HG03439 (cell line): ENCODE measurements around the gene APOA1.
"Not testable (repeated sequence)": the region's sequence is repeated elsewhere in the genome, so short reads cannot be mapped to it uniquely, and the experiment has no call there.

Source experiments
- ATAC-seq: cut with Tn5 transposase; IDR thresholded peaks from one replicate; pipeline ENCODE4 v1.9.1; 2021; ENCODE audit warnings: mild to moderate bottlenecking, moderate library complexity; ENCODE audit not compliant: unreplicated experiment

Gene APOA1

DNA sequence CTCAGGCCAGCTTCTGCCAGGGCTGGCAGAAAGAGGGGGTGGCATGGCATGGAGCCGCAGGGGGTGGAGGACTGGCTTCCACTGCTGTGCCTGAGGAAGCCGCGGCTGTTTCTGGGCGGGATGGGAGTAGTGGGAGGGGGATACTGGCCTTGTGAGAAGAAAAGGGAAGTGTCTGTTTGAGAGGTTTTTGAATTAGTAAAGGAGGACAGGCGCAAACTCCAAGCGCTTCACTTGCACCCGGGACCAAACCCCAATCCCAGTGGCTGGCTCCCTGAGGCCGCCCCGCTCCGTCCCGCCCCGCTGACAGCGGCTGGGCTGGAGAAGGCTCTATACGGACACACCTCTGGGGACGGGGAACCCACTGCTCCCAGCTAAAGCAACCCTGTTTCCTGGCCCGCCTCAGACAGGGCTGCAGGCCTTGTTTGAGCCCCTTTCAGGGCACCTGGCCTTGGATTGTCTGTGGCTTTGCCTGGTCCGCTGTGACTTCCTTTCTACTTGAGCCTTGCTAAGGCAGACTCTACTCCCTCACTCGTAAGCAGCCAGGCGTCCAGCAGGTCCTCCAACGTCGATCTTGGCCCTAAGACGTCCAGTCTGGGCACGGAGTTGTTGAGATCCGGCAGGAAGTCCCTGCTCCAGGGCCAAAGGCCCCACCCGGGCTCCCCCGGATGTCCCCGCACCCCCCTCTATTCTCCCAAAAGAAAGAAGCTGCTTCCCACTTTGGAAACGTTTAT lies 2.2 kb downstream of the APOA1 start:
- ATAC-seq = no peak

DNA sequence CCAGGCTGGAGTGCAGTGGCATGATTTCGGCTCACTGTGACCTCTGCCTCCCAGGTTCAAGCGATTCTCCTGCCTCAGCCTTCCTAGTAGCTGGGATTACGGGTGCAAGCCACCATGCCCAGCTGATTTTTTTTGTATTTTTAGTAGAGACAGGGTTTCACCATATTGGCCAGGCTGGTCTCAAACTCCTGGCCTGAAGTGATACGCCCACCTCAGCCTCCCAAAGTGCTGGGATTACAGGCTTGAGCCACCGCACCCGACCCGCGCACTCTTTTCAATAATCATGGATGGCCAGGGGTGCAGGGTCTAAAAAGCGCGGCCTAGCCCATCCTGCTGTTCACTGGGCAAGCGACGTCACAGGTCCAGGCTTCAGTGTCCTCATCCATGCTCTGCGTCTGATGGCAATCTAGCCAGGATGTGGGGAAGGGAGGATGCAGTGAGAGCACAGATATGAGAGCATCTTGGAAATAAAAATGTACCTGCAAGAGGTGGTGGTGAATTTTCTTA lies 2.8 kb downstream of the APOA1 start:
- not testable (repeated sequence) for ATAC-seq

DNA sequence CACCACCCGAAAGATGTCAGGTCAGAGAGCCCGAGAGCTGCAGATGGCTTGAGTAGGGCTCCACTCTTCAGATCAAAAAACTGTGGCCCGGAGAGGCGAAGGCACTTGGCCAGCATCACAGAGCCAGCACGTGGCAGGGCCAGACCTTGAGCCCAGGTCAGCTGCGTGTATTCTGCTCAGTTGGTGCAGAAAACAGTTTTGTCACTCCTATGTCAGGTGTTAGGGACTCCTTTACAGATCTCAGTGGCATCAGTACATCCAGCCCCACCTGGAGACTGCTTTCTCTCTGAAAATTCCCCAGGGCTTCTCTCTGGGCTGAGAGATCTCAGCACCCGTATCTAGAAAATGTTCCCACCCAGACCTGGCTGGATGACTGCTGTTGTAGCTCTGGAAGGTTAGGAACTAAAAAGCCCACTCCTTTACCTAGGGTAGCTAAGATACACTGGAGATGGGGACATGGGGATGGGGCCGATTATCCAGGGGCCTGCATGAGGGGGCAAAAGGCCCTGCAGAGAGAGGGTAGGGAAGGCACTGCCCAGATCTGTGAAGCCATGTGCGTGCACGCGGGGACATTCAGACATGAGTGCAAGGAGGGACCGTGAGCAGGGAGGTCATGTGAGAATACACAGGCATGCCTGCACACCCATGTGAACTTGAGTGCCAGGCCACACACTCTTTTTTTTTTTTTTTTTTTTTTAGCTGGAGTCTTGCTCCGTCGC lies 3.4 kb downstream of the APOA1 start:
- ATAC-seq = no peak

GRCh38 chr11:116833491-116833815 lies 4.0 kb downstream of the APOA1 start:
- no peak for ATAC-seq

- ATAC-seq = no peak
These were observed 4.8 kb downstream of the APOA1 start for GRCh38 chr11:116832350-116833290.

GRCh38 chr11:116831790-116832349 lies 5.6 kb downstream of the APOA1 start:
- no peak for ATAC-seq

- no peak for ATAC-seq
These were observed 7.1 kb downstream of the APOA1 start for GRCh38 chr11:116830184-116830912.

DNA sequence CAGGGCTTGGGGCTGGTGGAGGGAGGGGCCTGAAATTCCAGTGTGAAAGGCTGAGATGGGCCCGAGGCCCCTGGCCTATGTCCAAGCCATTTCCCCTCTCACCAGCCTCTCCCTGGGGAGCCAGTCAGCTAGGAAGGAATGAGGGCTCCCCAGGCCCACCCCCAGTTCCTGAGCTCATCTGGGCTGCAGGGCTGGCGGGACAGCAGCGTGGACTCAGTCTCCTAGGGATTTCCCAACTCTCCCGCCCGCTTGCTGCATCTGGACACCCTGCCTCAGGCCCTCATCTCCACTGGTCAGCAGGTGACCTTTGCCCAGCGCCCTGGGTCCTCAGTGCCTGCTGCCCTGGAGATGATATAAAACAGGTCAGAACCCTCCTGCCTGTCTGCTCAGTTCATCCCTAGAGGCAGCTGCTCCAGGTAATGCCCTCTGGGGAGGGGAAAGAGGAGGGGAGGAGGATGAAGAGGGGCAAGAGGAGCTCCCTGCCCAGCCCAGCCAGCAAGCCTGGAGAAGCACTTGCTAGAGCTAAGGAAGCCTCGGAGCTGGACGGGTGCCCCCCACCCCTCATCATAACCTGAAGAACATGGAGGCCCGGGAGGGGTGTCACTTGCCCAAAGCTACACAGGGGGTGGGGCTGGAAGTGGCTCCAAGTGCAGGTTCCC lies 7.8 kb downstream of the APOA1 start, which contains the start of gene APOC3:
Gene APOC3 (plus strand): TSS at position 383 of the 659 bp plus-strand sequence. CDS start 676 bp downstream, outside the sequence.
- ATAC-seq = no peak

DNA sequence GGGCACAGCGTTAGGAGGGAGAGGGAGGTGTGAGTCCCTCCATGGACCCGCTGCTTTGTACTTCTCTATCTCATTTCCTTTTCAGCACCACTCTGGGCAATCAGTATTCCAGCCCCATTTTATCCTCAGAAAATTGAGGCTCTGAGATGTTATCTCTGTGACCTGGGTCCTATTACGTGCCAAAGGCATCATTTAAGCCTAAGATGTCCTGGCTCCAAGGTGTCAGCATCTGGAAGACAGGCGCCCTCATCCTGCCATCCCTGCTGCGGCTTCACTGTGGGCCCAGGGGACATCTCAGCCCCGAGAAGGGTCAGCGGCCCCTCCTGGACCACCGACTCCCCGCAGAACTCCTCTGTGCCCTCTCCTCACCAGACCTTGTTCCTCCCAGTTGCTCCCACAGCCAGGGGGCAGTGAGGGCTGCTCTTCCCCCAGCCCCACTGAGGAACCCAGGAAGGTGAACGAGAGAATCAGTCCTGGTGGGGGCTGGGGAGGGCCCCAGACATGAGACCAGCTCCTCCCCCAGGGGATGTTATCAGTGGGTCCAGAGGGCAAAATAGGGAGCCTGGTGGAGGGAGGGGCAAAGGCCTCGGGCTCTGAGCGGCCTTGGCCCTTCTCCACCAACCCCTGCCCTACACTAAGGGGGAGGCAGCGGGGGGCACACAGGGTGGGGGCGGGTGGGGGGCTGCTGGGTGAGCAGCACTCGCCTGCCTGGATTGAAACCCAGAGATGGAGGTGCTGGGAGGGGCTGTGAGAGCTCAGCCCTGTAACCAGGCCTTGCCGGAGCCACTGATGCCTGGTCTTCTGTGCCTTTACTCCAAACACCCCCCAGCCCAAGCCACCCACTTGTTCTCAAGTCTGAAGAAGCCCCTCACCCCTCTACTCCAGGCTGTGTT lies 8.5 kb downstream of the APOA1 start:
- ATAC-seq = no peak

DNA sequence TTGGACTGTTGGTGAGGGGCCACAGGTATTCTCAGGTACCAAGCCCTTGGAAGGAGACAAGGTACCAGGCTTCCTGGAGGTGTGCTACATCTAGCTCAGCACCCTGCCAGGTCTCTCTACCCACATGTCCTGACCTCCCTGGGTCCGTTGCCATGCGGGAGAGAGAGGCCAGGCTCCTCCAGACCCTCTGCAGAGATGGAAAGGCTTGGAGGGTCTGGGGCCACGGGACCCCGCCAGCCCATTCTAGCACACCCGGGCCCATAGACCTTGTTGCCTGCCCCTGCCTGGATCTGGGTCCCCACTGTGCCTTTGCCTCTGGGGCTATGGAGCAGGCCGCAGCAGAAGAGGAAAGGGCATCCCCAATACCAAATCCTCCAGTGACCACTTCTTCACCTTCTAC lies 10.0 kb downstream of the APOA1 start:
- no peak for ATAC-seq

DNA sequence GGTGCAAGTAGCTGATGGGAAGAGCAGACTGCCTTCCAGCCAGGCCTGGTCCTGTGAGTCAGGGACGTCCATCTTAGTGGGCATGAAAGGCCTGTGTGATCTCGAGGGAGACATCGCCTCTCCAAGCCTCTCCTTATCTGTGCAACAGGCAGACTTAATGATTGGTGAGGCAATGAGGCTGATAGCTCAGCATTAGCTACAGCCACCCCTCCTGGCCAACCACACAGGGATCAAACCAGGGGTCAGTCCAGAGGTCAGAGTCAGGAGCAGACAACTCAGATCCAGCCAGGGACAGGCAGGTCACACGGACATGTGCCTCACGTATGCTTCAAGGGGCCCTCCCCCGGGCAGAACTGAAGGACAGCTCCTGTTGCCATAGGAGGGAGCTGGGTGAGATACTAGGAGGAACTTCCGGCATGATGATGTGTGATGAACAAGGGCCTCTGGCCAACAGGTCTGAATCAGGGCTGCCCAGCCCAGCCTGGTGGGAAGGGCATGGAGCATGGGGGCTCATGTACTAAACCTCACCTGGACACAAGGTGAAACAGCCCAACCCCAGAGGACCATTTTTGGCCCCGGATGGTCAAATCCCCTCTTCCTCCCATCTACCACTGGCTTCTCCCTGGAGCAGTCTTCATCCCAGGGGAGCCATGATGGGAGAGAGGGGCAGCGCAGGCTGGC lies 10.5 kb downstream of the APOA1 start:
- no peak for ATAC-seq

GRCh38 chr11:116825854-116826750 lies 11.3 kb downstream of the APOA1 start:
- no peak for ATAC-seq

DNA sequence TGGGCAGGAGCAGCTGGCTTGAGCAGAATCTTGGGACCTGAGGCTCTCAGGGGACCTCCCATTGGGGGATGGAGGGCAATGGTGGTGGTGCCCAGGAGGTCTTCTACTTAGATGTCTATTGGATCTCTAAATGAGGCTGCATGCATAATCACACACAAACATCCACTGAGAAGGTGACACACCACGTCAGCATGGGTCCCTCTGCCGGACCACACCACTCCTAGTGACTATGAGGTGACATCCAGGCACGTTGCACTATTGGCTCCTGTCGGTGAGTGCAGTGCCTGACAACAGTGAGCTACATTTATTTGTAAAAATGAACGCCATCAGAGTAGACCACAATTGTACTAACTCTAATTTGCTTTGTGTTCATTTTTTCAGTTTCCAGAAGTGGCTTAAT lies 12.0 kb downstream of the APOA1 start:
- no peak for ATAC-seq

- no peak for ATAC-seq
These were observed 14.2 kb downstream of the APOA1 start, which contains the start of gene APOA4 for GRCh38 chr11:116823031-116823843. TSS of gene APOA4 (minus strand) at chr11:116823304. CDS start at chr11:116823191, 113 bp downstream.

DNA sequence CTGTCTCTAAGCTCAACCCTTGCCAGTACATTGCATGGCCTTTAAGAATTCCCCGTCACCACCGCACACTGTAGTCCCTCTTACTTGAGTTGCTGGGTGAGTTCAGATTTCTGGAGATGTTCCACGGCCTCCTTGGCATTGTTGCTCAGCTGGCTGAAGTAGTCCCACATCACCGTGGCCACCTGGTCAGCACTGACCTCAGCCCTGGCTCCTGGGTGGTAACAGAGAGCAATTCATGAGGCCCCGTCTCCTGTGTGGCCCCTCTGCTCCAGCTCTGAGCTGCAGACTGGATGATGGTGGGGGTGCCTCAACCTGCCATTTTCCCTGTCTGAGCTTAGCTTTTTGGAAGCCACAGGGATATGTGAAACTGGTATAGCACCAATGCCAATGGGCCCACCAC lies 14.8 kb downstream of the APOA1 start:
- no peak for ATAC-seq
